Panc1 (cell line): ENCODE data around the gene FBXO3.

Experiments
- POLR2AphosphoS5 ChIP-seq: IDR thresholded peaks from 2 replicates; pipeline ENCODE4 v1.6.1; 2012; ENCODE audit warnings: mild to moderate bottlenecking, low read depth, low read length, moderate library complexity
- SIN3A ChIP-seq: IDR thresholded peaks from 2 replicates; pipeline ENCODE4 v1.6.1; 2012; ENCODE audit warnings: low read depth, mild to moderate bottlenecking, low read length, moderate library complexity, borderline replicate concordance; ENCODE audit not compliant: insufficient read depth
- TCF7L2 ChIP-seq: IDR thresholded peaks from 2 replicates; pipeline ENCODE4 v1.6.1; 2011; ENCODE audit warnings: mild to moderate bottlenecking, low read depth, low read length, inconsistent platforms
- TF ChIP-seq, protein P1 (sequence below): fragments of 450-650 bp; IDR thresholded peaks from 2 replicates; pipeline ENCODE4 v1.5.1; 2017; ENCODE audit warnings: mild to moderate bottlenecking
- TF ChIP-seq, protein P2 (sequence below), 2 experiments: IDR thresholded peaks; 2 replicates each; pipeline ENCODE4 v1.6.1; 2011 to 2012; ENCODE audit warnings: low read depth in 2 of 2, control low read depth in 1 of 2, low read length in 1 of 2, mild to moderate bottlenecking in 1 of 2, moderate library complexity in 1 of 2; ENCODE audit not compliant: insufficient read depth in 1 of 2

DNA sequence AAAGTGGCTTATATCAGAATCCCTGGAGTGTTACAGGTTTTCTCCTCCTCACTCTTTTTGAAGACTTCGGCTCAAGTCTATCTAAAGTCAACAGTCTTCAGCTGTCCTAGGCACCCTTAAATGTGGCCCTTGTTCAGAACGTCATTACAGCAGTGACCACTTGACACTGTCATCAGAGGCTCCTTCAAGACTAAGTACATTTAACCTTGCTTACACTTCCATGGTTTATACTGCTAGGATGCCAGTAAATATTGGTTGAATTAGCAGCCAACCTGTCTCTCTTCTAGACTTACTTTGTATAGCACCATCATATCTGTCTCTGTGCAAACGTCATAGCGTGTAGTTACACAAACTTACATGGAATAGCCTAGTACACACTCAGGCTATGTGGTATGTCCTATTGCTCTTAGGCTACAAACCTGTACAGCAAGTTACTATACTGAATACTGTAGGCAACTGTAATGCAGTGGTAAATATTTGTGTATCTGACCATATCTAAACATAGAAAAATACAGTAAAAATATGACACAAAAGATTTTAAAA, 60.4 kb downstream of the FBXO3 start:
- TF ChIP-seq, protein P1, sequence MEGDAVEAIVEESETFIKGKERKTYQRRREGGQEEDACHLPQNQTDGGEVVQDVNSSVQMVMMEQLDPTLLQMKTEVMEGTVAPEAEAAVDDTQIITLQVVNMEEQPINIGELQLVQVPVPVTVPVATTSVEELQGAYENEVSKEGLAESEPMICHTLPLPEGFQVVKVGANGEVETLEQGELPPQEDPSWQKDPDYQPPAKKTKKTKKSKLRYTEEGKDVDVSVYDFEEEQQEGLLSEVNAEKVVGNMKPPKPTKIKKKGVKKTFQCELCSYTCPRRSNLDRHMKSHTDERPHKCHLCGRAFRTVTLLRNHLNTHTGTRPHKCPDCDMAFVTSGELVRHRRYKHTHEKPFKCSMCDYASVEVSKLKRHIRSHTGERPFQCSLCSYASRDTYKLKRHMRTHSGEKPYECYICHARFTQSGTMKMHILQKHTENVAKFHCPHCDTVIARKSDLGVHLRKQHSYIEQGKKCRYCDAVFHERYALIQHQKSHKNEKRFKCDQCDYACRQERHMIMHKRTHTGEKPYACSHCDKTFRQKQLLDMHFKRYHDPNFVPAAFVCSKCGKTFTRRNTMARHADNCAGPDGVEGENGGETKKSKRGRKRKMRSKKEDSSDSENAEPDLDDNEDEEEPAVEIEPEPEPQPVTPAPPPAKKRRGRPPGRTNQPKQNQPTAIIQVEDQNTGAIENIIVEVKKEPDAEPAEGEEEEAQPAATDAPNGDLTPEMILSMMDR: no peak
- TF ChIP-seq, protein P2, sequence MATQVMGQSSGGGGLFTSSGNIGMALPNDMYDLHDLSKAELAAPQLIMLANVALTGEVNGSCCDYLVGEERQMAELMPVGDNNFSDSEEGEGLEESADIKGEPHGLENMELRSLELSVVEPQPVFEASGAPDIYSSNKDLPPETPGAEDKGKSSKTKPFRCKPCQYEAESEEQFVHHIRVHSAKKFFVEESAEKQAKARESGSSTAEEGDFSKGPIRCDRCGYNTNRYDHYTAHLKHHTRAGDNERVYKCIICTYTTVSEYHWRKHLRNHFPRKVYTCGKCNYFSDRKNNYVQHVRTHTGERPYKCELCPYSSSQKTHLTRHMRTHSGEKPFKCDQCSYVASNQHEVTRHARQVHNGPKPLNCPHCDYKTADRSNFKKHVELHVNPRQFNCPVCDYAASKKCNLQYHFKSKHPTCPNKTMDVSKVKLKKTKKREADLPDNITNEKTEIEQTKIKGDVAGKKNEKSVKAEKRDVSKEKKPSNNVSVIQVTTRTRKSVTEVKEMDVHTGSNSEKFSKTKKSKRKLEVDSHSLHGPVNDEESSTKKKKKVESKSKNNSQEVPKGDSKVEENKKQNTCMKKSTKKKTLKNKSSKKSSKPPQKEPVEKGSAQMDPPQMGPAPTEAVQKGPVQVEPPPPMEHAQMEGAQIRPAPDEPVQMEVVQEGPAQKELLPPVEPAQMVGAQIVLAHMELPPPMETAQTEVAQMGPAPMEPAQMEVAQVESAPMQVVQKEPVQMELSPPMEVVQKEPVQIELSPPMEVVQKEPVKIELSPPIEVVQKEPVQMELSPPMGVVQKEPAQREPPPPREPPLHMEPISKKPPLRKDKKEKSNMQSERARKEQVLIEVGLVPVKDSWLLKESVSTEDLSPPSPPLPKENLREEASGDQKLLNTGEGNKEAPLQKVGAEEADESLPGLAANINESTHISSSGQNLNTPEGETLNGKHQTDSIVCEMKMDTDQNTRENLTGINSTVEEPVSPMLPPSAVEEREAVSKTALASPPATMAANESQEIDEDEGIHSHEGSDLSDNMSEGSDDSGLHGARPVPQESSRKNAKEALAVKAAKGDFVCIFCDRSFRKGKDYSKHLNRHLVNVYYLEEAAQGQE (IDR thresholded peaks at IDR 0.05; ENCODE audit: insufficient read depth in 1 of 2, low read depth in 2 of 2, low read length in 1 of 2): no peak
- TF ChIP-seq POLR2AphosphoS5 (no peak), SIN3A (no peak), TCF7L2 (no peak)
